HG02885 (cell line): ENCODE data around the gene DAAM1.

Source experiments
- ATAC-seq: cut with Tn5 transposase; IDR thresholded peaks from one replicate; pipeline ENCODE4 v1.9.1; 2021; ENCODE audit warnings: mild to moderate bottlenecking; ENCODE audit not compliant: unreplicated experiment, poor library complexity

DAAM1 gene

GRCh38 chr14:59355091-59355490, 166.6 kb downstream of the DAAM1 start:
- no peak for ATAC-seq

DNA sequence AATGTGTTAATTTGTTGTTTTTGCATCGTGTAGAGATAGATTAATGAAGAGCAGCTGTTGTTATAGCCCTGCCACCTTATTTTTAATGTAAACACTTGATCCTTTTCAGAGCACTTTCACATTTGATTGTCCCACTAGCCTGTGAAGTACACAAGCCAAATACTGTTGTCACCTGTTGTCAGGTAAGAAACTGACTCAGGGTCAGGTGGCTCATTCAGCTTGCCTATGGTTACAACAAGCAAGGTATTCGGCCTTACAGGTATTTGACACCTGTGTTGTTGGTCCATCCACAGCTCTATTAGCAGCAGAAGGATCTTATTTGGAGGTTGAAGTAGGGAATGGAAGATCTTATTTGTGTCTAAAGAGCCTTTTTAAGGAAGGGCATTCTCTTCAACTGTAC, 167.8 kb downstream of the DAAM1 start:
- ATAC-seq: peak; percentile 24

DNA sequence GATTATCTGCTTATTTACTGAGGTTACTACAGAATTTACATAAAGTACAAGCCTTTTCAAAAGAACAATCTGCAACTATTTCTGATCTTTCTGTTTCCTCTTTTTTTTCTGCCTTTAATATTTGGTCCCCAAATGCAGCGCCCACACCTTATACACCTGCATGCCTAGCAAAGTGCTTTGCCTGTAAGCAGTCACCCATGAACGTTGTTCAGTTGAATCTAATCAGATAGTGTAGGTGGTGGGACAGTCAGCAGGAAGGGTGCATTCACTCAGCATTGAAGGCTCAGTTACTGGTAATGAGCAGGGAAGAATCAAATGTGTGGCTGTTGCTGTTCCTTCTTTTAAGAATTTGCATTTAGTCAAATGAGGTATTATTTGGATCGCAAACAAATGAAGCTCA, 168.3 kb downstream of the DAAM1 start:
- ATAC-seq: peak; percentile 75

DNA sequence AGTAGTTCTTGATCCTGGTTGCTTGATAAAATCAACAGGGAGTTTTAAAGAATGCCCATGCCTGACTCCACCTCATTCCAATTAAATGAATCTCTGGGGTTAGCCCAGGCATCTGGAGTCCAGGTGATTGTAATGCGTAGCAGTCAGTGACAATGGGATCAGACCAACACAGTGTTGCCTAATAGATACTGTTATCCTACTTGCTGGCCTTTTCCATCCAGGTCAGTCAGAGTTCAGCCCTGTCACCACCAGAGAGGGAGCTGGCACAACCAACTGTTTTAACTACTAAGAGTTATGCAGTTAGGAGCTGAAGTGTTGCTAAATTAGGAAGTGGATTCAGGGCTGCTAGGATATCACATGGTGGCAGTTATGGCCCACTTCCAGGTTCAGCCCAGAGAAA, 169.6 kb downstream of the DAAM1 start:
- ATAC-seq: no peak

DNA sequence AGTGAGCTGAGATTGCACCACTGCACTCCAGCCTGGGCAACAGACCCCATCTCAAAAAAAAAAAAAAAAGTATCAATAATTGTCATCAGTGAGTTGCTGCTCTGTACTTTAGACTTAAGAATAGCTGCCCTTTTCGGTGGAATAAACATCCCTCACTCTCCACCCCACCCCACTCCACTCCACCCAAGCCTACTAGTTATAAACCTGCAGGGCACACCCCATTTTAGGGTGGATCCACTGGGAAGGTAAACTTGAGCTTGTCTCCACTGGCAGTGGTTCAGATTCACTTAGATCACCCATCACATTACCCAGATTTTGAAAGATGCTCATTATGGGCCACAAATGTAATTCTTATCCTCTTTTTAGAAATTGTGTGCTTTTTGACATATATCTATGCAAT, 170.3 kb downstream of the DAAM1 start:
- ATAC-seq: no peak

- no peak for ATAC-seq
These were observed 171.1 kb downstream of the DAAM1 start for GRCh38 chr14:59359431-59360124.

DNA sequence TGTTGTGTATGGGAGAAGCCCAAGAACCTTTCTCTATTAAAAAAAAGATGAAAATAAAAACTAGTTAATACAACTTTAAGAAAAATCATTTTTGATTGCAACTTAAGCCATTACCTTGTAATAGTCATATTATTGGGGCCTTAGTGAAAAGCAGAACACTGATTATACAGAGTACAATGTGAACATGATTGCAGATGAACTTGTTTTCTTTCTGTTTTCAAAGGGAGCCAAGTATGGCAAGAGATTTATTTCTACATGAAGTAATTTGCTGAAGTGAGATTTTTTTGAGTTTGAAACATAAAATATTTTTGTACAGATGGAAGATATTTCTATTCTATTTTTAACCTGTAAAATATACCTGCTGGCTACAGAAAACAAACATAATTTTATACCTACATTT, 171.8 kb downstream of the DAAM1 start:
- ATAC-seq: no peak

- no peak for ATAC-seq
These were observed 172.7 kb downstream of the DAAM1 start for GRCh38 chr14:59360923-59361794.

GRCh38 chr14:59362513-59362912, 174.0 kb downstream of the DAAM1 start:
- no peak for ATAC-seq

- ATAC-seq: no peak
These were observed 175.2 kb downstream of the DAAM1 start for GRCh38 chr14:59363531-59364226.

DNA sequence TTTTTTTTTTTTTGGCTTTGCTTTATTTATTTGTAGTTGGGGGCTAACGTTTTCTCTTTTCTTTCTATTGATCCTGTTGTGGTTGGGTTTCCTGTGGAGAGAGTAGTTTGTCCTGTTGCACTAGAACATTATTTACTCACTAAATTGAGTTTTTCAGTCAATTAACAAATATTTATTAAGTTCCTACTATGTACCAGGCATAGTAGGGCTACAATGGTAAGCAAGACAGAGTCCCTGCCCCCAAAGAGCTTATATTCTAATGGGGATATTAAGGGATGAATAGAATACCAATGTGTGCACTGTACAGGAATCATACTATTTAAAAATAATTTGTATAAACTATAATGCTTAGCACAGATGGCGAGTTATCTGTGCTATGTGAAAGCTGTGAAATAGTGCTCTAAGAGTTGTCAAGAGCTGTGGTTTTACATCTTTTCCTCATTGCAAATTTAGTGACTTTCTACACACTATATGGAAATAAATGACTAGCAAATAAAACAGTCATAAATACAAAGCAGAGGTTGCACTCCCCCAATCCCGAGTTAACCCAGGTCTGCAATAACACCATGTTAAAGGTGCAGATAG, 181.8 kb downstream of the DAAM1 start:
- ATAC-seq: no peak

DNA sequence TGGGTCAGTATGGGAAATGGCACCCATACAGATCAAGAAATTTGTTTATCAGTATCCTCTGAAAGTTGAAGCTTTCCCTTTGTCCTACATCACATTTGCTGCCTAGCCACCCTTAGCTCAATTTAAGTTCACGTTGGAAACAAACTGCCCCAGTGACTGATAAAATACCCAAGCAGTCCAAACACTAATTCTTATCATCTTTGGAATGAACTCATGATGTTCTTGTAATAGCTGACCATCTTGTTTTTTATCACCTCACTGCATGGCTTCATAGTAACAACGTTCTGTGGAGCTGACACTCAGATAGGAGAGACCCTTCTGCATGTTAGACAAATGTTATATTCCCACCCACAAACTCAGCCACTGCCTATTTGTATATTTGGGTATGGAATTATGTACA, 183.3 kb downstream of the DAAM1 start:
- no peak for ATAC-seq

- no peak for ATAC-seq
These were observed 185.6 kb downstream of the DAAM1 start for GRCh38 chr14:59374048-59374447.

DNA sequence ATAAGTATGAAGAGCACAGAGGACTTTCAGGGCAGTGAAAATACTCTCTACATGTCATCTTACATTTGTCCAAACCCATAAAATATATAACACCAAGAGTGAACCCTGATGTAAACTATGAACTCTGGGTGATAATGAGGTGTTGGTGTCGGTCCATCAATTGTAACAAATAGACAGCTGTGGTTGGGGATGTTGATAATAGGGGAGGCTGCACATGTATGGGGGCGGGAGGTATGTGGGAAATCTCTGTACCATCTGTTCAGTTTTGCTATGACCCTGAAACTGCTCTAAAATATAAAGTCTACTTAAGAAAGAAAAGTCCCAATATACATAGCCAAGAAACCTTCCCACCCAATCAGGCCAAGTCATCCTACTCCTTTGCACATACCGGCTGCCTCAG, 188.2 kb downstream of the DAAM1 start:
- peak; percentile 74 for ATAC-seq

DNA sequence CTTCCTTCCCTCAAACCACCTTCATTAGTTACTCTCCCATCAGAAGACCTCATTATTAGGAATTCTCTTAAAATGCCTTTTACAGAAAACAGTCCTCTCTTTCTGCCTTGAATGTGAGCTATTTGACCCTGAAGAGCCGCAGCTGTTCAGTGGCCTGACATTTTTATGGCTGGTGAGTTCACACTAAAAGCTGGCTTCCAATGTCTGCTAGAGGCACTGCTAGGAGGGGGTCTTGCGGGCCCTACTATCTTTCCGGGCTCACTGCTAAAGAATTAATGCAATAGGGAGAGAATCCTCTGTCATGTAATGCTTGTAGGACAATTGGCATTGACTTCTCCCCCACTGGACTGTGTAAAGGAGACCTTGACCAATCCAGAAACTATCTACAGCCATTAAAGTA, 189.0 kb downstream of the DAAM1 start:
- no peak for ATAC-seq

- no peak for ATAC-seq
These were observed 189.6 kb downstream of the DAAM1 start for GRCh38 chr14:59377991-59378601.

- no peak for ATAC-seq
These were observed 201.5 kb downstream of the DAAM1 start for GRCh38 chr14:59389936-59390335.

DNA sequence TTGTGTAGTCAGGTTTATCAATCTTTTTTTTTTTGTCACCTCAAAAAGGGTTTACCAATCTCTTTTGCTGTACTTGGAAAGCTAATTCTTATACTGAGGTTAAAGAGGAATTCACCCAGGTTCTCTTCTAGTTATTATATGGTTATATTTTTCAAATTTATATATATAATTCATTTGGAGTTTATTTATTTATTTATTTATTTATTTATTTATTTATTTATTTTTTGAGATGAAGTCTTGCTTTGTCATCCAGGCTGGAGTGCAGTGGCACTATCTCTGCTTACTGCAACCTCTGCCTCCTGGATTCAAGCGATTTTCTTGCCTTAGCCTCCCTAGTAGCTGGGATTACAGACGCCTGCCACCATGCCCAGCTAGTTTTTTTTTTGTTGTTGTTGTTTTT, 202.9 kb downstream of the DAAM1 start:
- ATAC-seq: no peak

GRCh38 chr14:59394268-59394667, 205.8 kb downstream of the DAAM1 start:
- ATAC-seq: no peak

- no peak for ATAC-seq
These were observed 207.2 kb downstream of the DAAM1 start for GRCh38 chr14:59395672-59396071.
